Activated CD8-positive, alpha-beta memory T cell treated with anti-CD3 and anti-CD28 coated beads for 4 hours (primary cell): ENCODE results near the gene SLC20A1.

Experiments
- DNase-seq, 2 donors: peaks; one replicate each; pipeline ENCODE4 v3.0.0-alpha.2; 2020; ENCODE audit warnings: low read depth in 2 of 2

Gene SLC20A1

DNA sequence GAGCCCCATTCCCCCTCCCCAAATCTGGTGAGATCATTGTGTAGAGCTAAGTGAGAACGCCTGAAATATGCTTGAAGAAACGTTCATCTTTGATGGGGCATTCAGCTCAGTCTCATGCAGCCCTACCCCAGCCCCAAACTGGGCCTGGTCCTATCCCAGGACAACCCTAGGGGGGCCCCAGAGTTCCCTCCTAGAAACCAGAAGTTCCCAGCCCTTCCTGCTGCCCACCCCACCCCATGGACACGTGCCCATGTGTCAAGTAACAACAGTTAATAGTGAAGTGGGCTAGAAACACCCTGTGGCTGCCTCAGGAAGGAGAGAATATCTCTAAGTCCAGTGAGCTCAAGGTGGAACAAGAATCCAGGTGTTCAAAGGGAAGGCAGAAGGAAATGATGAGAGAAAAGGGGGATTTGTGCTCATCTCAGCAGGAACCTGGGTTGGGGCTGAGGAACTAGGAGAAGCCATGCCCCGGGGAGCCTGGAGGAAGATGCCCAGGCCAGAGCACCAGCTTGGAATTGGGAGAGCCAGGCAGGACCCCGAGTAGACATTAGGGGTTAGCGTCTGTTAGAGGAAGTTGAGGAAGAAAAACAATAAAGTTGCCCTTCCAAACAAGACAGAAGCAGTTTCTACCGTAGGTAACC, 20.1 kb upstream of the SLC20A1 start:
- DNase-seq, result no peak

DNA sequence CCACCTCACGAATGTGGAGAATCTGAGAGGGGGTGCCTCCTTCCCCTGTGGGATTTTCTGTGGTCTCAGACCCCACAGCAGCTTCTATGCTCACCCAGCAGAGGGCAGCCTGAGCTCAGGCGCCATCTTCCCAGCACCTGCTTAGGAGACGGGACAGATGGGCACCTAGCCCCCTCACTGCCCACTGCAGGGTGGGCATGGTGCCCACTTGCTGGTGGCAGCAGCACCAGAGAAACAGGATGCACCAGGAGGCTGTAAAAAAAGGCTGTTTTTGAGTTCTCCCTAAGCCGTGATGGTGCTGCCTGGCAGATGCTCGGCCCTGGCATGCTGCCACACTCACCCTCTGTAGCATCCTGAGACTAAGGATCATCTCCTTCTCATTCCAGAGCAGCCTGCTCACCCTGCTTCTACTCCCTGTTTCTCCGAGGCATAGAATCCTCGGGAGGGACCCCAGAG, 19.1 kb upstream of the SLC20A1 start:
- DNase-seq, result peak in 1 of 2 donors; percentile 12

GRCh38 chr2:112627060-112628040, 18.4 kb upstream of the SLC20A1 start:
- no peak for DNase-seq

GRCh38 chr2:112629224-112629623, 16.5 kb upstream of the SLC20A1 start:
- no peak for DNase-seq

DNA sequence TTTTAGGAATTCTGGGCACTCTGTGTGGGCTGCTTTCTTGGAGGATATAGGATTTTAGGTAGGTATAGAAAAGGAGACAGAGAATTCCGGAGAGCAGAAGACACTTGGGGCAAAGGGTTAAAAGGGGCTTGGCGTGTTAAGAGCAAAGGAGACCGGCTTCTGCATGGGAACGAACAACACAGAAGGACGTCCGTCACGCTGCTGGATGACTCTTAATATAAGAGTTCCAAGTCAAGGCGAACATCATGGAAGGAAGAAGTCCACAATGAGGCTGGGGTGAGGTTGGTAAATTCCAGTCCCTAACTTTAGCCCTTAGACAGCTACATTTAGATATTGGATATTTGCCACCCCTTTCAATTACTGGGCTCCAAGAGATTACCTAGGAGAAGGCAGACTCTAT, 15.9 kb upstream of the SLC20A1 start:
- no peak for DNase-seq

- no peak for DNase-seq
Measured at GRCh38 chr2:112630268-112630667, 15.5 kb upstream of the SLC20A1 start.

DNA sequence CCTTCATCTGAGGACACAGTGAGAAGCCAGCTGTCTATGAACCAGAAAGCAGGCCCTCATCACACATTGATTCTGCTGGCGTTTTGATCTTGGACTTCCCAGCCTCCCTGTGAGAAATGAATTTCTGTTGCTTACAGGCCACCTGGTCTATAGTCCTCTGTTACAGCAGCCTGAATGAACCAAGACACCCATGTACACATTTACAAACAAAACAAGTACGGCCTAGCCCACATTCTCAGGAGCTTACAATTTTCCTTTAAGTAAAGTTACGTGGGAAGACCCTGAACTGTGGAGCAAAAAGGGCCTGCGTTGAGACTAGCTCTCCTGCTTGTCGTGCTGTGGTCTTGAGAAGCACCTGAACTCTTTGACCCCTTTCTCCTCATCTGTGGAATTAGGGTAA, 12.0 kb upstream of the SLC20A1 start:
- DNase-seq, result no peak

GRCh38 chr2:112634153-112634873, 11.4 kb upstream of the SLC20A1 start:
- no peak for DNase-seq

DNA sequence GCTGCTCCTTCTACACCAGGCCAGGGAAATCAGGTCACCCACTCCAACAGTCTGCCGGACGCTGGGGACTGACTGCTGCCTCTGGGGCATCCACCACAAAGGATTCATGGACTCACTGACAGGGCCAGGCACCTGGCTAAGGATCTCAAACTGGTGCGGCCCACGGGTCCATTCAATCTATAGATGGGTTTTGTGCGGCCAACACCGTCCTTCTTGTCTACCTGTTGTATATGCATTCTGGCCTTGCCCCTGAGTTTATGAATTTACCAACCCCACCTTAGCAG, 10.9 kb upstream of the SLC20A1 start:
- no peak for DNase-seq

DNA sequence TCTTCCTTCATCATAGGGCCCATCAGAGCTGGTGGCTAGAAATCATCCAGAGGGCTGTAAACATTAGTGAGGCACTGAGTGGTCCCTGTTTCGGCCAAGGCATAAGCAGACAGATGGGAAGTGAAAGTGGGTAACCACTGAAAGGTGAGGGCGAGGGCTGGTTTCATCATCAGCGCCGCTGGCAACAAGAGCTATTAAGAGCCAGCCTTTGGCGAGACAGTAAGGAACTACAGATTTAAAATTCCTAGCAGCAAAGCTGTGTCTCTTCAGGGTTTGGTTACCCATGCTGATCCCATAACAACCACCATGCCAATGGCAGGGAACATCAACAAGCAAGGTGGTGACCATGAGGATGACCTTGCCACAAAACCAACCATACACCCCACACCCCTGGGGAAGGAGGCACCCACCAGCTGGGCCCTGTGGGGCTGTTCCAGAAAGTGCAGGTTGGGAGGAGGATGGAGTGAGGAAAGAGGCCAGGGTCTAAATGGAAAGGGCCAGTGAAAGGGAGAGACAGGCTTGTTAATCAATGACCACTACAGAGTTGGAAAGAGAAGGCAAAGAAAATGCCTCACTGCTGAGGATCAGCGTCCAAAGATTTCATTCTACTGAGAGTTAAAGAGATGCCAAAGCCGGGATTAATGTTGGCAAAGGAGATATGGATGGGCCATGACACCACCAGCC, 9.0 kb upstream of the SLC20A1 start:
- no peak for DNase-seq

DNA sequence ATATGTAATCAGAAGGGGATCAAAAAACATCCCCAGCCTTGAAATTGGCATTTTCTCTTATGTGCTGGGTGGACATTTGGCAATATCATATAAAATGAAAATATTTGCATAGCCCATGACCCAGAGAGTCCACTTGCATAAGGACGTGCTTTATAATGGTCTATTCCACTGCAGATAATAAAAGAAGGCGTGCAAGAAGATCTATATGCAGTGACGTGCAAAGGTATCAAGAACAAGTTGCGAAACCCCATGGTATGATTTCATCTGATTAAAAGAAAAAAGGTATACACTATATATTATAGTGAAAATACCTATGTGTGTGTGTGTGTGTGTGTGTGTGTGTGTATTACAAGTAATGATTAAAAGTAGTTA, 8.5 kb upstream of the SLC20A1 start:
- no peak for DNase-seq

DNA sequence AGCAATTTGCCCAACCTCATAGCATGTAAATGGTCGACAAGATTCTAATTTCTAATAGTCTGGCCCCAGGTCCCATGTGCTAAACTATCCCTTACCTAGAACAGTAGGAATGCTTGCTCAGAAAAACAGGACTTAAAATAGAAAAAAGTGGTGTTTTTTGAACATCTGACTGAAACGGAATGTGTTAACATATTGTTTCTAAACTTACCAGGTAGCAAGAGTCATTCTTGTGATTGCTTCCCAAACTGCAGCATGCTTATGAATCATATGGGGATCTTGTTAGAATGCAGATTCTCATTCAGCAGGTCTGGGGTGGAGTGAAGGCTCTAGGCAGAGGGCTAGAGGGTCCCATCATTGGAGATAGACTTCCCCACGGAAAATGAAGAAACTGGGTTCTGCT, 5.8 kb upstream of the SLC20A1 start:
- no peak for DNase-seq

- DNase-seq, result no peak
Measured at GRCh38 chr2:112640467-112640799, 5.3 kb upstream of the SLC20A1 start.

DNA sequence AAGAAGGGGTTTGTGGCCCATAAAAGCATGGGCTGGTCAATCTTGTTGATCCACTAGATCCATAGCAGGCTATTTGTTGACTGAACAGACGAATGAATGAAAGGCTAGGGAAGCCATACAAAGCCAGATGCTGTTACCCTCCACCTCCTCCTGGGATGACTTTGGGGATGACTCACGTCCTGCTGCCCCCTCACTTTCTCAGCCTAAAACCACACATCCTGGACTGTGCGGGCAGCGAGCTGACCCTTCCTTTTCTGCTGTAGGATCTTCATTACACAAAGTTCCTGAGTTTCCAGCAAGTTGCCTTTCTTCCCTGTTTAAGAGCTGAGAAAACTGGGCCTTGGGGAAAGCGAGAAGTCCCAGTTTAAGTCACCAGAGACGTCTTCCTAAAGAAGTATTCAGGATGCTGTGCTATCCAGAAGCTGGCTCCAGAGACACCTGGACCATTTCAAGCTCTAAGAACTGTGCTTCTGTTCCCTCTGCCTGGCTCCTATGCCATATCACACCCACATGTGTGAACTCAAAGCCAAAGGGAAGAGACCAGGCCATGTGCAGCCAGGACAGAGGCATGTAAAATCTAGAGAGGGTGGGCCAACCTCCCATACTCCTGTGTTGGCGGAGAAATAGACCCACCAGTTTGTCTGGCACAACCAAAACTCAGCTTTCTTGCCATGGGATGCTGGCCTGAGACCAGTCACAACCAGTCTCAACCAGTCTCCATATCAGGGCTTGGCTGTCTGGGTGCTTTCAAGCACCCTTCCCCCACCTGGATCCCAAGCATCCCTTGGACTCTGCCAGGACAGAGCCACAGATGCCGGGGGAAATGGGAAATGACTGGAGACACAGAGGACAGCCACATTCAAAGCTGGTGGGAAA, 4.7 kb upstream of the SLC20A1 start:
- DNase-seq, result no peak

- DNase-seq, result no peak
Measured at GRCh38 chr2:112641701-112642100, 4.0 kb upstream of the SLC20A1 start.

DNA sequence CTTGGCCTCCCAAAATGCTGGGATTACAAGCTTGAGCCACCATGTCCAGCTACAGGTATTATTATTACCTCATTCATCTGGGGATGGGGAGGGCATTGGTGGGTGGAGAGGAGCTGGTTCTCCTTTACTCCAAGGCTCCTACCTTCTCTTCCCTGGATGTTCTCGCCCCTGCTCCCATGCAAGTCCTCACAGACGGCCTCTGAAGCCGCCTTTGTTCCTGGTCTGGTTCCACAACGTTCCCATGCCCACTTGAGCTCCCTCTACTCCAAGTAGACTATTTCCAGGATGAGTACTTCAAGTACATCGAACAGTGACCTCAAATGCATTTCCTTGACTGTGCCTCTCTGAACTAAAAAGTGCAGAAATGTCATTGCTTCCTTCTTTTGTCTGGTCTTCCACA, 3.2 kb upstream of the SLC20A1 start:
- no peak for DNase-seq

DNA sequence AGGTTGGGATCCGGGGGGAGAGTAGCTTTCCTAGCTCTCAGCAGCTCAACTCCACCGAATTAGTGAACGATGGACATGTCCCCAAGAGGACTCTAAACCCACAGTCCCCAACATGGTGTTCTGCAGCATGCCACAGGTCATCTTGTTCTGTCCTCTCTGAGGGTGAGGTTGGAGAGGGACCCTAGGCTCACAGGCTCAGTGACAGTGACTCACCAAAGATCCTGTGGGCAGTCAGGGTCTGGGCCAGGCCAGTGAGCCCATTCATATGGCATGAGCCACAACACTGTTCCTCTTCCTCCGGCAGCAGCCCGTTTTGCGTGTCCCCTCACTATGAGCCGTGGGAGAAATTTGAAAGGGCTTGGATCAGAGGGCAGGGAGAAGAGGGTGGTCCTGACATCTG, 2.8 kb upstream of the SLC20A1 start:
- DNase-seq, result no peak

- no peak for DNase-seq
Measured at GRCh38 chr2:112643488-112643887, 2.3 kb upstream of the SLC20A1 start.

DNA sequence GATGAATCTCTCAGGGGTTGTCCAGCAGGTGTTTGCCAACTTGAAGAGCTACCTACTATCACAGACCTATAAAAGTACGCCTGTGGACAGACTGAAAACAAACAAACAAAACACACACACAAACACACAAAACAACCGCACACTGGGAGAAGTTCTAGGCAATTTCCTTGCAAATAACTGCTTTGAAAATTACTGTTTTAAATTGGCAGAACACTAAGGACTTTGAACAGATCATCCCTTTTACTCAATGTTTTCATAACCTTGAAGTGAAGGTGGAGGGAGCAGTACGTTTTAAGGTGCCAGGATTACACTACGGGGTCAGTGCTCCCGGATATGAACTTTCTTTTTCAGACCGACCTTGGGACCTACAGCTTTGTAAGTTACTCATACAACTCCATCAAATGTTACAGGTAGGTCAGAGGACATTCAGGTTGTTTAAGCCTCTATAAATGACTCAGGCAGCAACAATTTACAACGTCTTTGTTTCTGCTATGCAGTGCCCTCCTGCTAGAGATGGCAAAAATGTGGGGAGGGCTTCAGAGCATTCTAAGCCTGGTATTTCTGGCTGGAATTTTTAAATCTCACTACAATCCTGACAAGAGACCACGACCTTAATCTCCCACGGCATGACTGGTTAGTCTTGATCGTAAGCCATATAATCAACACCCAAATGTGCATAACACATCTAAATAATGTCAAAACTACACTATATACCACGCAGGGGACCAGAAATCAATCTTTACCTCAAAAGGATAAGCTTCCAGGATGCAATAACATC, 1.4 kb upstream of the SLC20A1 start:
- no peak for DNase-seq

GRCh38 chr2:112644933-112645309, 818 bp upstream of the SLC20A1 start:
- no peak for DNase-seq
